BE2C (cell line): Measurements from ENCODE around the gene GNAQ.

Experiments
- DNase-seq: peaks from one replicate; pipeline ENCODE4 v3.0.0-alpha.2; 2020
- H3K27me3 ChIP-seq: fragments of 250-450 bp; sonication (Bioruptor Pico); 2 replicates; pipeline ENCODE4 v1.5.1; 2020; ENCODE audit warnings: mild to moderate bottlenecking
- H3K36me3 ChIP-seq: fragments of 250-450 bp; sonication (Bioruptor Pico); 2 replicates; pipeline ENCODE4 v1.5.1; 2020; ENCODE audit warnings: mild to moderate bottlenecking
- H3K4me1 ChIP-seq: fragments of 250-450 bp; sonication (Bioruptor Pico); 2 replicates; pipeline ENCODE4 v1.5.1; 2020
- H3K4me3 ChIP-seq: 2 replicates; pipeline ENCODE4 v1.5.1; 2011; ENCODE audit warnings: low read depth, low read length
- H3K9me3 ChIP-seq: fragments of 250-450 bp; sonication (Bioruptor Pico); 2 replicates; pipeline ENCODE4 v1.5.1; 2020
- CTCF ChIP-seq: IDR thresholded peaks from 2 replicates; pipeline ENCODE4 v1.5.1; 2012; ENCODE audit warnings: mild to moderate bottlenecking, low read depth, low read length

Gene GNAQ

GRCh38 chr9:77991191-77991590 lies 40.4 kb downstream of the GNAQ start:
- Histone ChIP-seq H3K36me3 (peaks cover 4% of the 10 kb centered on the region), H3K9me3 (no peaks in the 10 kb centered on the region), H3K27me3 (no peaks in the 10 kb centered on the region), H3K4me3 (no peak overlapping the region), H3K4me1 (peaks cover 9% of the 10 kb centered on the region)
- no peak for DNase-seq
- no peak for TF ChIP-seq CTCF

DNA sequence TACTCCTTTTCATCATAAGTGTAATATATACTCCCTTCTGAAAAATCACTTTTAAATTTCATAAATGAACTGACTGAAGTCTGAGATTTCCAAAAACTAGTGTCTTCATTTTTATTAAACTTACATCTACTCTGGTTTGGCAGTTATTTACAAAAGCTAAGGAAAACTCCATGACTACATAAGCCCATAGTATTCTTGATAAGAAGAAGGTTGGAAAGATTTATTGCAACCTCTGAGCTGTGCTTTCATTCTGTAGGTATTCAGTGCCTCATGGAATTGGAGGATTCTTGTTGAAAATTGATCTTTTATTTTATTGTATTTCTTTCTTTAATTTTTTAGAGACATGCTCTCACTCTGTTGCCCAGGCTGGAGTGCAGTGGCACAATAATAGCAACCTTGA lies 41.7 kb downstream of the GNAQ start:
- Histone ChIP-seq H3K4me1 (peaks cover 9% of the 10 kb centered on the region), H3K27me3 (no peaks in the 10 kb centered on the region), H3K9me3 (no peaks in the 10 kb centered on the region), H3K36me3 (peaks cover 4% of the 10 kb centered on the region), H3K4me3 (no peak overlapping the region)
- DNase-seq: no peak
- no peak for TF ChIP-seq CTCF

DNA sequence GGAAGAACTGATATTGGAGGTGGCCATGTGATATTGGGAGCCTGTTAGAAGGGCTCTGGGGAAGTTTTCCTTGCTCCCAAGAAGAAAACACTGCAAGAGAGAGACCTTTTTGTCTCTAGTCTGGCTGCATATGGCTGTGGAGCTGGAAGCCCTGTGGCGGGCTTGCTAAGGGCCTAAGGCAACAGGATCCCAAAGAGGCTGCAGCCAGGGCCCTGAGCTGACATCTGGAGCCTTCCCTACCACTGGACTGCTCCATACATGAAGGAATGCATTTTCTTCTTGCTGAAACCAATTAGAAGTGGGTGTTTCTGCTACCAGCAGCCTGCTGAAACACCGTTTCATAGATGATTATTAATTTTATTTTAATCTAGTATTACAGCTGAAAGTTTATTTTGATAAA lies 42.2 kb downstream of the GNAQ start:
- TF ChIP-seq CTCF: no peak
- peaks cover 9% of the 10 kb centered on the region for H3K4me1 ChIP-seq
- H3K9me3 ChIP-seq: no peaks in the 10 kb centered on the region
- no peak for DNase-seq
- H3K4me3 ChIP-seq: no peak overlapping the region
- peaks cover 4% of the 10 kb centered on the region for H3K36me3 ChIP-seq
- no peaks in the 10 kb centered on the region for H3K27me3 ChIP-seq

DNA sequence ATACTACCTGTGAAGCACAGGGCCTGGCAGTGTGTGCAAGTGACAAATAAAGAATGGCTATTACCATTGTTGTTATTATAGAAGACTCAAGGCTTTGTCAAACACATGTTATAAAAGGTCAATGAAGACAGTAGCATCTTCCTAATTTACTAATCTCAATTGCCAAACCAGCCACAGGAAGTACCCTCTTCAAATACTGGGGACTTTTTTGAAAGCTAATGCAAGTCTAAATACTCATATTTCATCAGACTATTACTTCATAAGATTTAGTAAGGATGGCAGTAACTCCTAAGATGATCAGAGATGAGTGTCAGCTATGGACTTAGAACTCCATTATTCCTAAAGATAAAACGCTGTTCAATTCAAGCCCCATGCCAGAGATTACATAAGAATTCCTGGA lies 43.0 kb downstream of the GNAQ start:
- Histone ChIP-seq H3K4me3 (no peak overlapping the region), H3K36me3 (peaks cover 4% of the 10 kb centered on the region), H3K4me1 (peaks cover 9% of the 10 kb centered on the region), H3K9me3 (no peaks in the 10 kb centered on the region), H3K27me3 (no peaks in the 10 kb centered on the region)
- no peak for TF ChIP-seq CTCF
- no peak for DNase-seq

- H3K4me3 ChIP-seq: no peak overlapping the region
- DNase-seq: no peak
- peaks cover 4% of the 10 kb centered on the region for H3K36me3 ChIP-seq
- no peak for TF ChIP-seq CTCF
- H3K27me3 ChIP-seq: no peaks in the 10 kb centered on the region
- no peaks in the 10 kb centered on the region for H3K9me3 ChIP-seq
- H3K4me1 ChIP-seq: peaks cover 9% of the 10 kb centered on the region
These were observed 43.6 kb downstream of the GNAQ start for GRCh38 chr9:77987880-77988525.

- Histone ChIP-seq H3K9me3 (no peaks in the 10 kb centered on the region), H3K4me3 (no peak overlapping the region), H3K27me3 (no peaks in the 10 kb centered on the region), H3K4me1 (peaks cover 9% of the 10 kb centered on the region), H3K36me3 (peaks cover 4% of the 10 kb centered on the region)
- DNase-seq: peak; percentile 25
- no peak for TF ChIP-seq CTCF
These were observed 44.4 kb downstream of the GNAQ start for GRCh38 chr9:77987081-77987656.
